Effector memory CD8-positive, alpha-beta T cell (primary cell): ENCODE results near the gene TMEM239.

Source experiments
- ATAC-seq: fragments of 150-1000 bp; cut with Tn5 transposase; replicated peaks from 2 replicates; pipeline ENCODE4 v1.10.0; 2021; ENCODE audit warnings: mild to moderate bottlenecking, moderate library complexity
- DNase-seq, 3 experiments: peaks; one replicate each; pipeline ENCODE4 v3.0.0; 2021
- H3K27ac Mint-ChIP-seq, 2 donors: one replicate each; pipeline ENCODE4 v1.8.0; 2022; ENCODE audit warnings: mild to moderate bottlenecking in 2 of 2, mixed read lengths in 2 of 2, moderate library complexity in 2 of 2
- H3K27me3 Mint-ChIP-seq, 2 donors: one replicate each; pipeline ENCODE4 v1.8.0; 2022; ENCODE audit warnings: mixed read lengths in 2 of 2
- H3K36me3 Mint-ChIP-seq: one replicate; pipeline ENCODE4 v1.8.0; 2022; ENCODE audit warnings: mild to moderate bottlenecking, moderate library complexity, mixed read lengths; ENCODE audit not compliant: insufficient read depth
- H3K4me1 Mint-ChIP-seq, 2 donors: one replicate each; pipeline ENCODE4 v1.8.0; 2022; ENCODE audit warnings: low read depth in 2 of 2, mixed read lengths in 2 of 2
- H3K4me3 Mint-ChIP-seq, 2 donors: one replicate each; pipeline ENCODE4 v1.8.0; 2022; ENCODE audit warnings: mild to moderate bottlenecking in 2 of 2, mixed read lengths in 2 of 2, moderate library complexity in 2 of 2
- H3K9me3 Mint-ChIP-seq, 2 donors: one replicate each; pipeline ENCODE4 v1.8.0; 2022; ENCODE audit warnings: mixed read lengths in 2 of 2

The TMEM239 gene

DNA sequence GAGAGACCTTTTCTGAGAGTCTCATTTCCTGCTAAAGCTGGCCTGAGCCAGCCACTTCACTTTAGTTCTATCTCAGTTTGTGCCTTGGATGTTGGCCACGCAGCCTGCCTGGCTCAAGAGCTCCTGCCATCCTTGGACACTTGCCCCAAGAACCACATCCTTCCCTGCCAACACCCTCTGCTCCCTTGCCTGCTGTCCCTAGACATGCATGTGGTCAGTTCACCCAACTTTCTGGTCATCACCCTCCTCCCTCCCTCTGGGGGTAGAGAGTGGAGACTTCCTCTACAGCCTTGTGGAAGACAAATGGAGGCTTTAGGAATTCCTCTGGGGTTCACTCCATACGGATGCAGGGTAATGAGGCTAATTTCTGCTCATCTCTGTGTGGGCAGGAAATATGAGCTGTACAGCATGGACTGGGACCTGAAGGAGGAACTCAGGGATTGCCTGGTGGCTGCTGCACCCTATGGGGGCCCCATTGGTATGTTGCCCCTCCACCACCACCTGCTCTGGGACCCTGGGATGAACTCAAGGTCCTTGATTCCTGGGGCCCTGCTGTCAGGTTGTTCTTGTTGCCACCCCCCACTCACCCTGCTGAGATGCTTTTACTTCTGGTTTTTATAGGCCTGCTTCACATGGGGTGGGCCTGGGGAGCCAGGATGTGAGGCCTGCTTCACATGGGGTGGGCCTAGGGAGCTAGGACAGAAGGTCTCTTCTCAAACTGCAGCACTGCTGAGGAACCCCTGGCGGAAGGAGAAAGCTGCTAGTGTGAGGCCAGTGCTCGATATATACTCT lies 43.4 kb downstream of the TMEM239 start:
- H3K27ac Mint-ChIP-seq: peak overlapping the region in 1 of 2 donors; percentile 44
- H3K4me1 Mint-ChIP-seq: peaks cover 2 to 9% of the 10 kb centered on the region in 2 donors
- H3K27me3 Mint-ChIP-seq: no peaks in the 10 kb centered on the region
- no peaks in the 10 kb centered on the region for H3K9me3 Mint-ChIP-seq
- H3K36me3 Mint-ChIP-seq: peaks cover 9% of the 10 kb centered on the region
- no peak overlapping the region for H3K4me3 Mint-ChIP-seq
- DNase-seq (no peak), ATAC-seq (no peak)

DNA sequence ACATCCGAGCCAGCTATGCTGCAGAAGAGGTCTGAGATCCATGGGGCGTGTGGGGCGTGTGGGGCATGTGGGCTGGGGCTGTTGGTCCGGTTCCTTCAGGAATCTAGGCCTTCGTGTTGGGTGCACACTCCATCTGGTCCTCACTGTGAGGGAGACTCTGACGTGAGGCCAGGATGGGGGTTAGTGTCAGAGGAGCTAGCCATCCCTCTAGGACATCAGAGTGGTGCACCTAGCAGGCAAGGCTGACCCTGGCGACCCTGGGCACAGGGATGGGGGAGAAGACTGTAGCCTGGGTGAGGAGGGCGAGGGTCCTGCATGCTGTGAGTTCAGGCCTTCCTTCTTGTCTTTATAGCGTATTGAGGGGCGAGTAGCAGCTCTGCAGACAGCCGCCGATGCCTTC lies 48.5 kb downstream of the TMEM239 start:
- Mint-ChIP-seq H3K4me3 (peak overlapping the region in 1 of 2 donors; percentile 46), H3K27me3 (no peaks in the 10 kb centered on the region), H3K4me1 (peaks cover 28 to 33% of the 10 kb centered on the region in 2 donors), H3K36me3 (peaks cover 18% of the 10 kb centered on the region), H3K27ac (peak overlapping the region; percentile 85 to 90), H3K9me3 (no peaks in the 10 kb centered on the region)
- DNase-seq: no peak
- no peak for ATAC-seq

DNA sequence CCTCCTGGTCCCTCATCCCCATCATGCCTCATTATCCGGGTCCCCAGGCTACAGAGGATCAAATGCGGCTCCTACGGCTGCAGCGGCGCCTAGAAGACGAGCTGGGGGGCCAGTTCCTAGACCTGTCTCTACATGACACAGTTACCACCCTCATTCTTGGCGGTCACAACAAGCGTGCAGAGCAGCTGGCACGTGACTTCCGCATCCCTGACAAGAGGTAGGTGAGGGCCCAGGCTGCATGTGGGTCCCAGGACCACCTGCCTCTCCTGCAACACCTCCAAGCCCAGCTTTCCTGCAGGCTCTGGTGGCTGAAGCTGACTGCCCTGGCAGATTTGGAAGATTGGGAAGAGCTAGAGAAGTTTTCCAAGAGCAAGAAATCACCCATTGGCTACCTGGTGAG lies 48.9 kb downstream of the TMEM239 start:
- ATAC-seq: no peak
- H3K36me3 Mint-ChIP-seq: peaks cover 18% of the 10 kb centered on the region
- no peak for DNase-seq
- H3K4me3 Mint-ChIP-seq: peak overlapping the region; percentile 39 to 46
- no peaks in the 10 kb centered on the region for H3K9me3 Mint-ChIP-seq
- no peaks in the 10 kb centered on the region for H3K27me3 Mint-ChIP-seq
- H3K27ac Mint-ChIP-seq: peak overlapping the region; percentile 85 to 90
- peaks cover 28 to 33% of the 10 kb centered on the region in 2 donors for H3K4me1 Mint-ChIP-seq

DNA sequence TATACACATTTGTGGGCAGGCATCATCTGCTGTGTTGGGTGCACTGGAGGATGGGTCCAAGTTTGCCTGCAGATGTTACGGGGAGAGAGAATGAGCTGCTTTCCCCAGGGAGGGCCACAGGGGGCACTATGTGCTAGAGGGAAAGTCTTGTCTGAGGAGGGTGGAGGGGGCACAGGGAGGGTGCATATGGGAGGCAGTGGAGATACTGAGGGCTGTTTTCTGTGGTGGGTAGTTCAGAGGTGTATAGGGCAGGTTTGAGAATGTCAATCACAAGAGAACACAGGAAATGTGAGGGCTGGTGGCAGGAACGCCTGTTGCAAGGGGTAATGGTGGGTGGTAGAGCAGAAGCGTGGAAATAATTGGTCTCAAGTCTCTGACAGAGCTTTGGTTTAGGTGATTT lies 49.5 kb downstream of the TMEM239 start:
- ATAC-seq (peak; percentile 81), DNase-seq (peak; percentile 51 to 58 (median 52))
- Mint-ChIP-seq H3K27ac (peak overlapping the region; percentile 85 to 90), H3K4me1 (peaks cover 28 to 33% of the 10 kb centered on the region in 2 donors), H3K4me3 (peak overlapping the region; percentile 39 to 46), H3K9me3 (no peaks in the 10 kb centered on the region), H3K36me3 (peaks cover 16% of the 10 kb centered on the region), H3K27me3 (no peaks in the 10 kb centered on the region)

DNA sequence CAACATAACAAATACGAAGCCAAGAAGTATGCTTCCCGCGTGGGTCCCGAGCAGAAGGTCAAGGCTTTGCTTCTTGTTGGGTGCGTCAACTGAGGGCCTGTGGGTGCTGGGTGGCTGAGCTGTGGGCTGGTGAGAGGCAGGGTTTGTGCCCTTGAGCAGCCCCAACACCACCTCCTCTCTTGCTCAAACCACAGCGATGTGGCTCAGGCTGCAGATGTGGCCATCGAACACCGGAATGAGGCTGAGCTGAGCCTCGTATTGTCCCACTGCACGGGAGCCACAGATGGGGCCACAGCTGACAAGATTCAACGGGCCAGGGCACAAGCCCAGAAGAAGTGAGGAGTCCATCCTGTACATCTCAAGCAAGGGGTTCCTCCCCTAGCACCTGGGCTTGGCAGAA lies 50.1 kb downstream of the TMEM239 start:
- DNase-seq (peak in 1 of 3 experiments; percentile 24), ATAC-seq (peak; percentile 65)
- no peaks in the 10 kb centered on the region for H3K27me3 Mint-ChIP-seq
- peaks cover 29 to 35% of the 10 kb centered on the region in 2 donors for H3K4me1 Mint-ChIP-seq
- peak overlapping the region; percentile 39 to 46 for H3K4me3 Mint-ChIP-seq
- H3K27ac Mint-ChIP-seq: peak overlapping the region; percentile 85 to 90
- no peaks in the 10 kb centered on the region for H3K9me3 Mint-ChIP-seq
- peaks cover 15% of the 10 kb centered on the region for H3K36me3 Mint-ChIP-seq

DNA sequence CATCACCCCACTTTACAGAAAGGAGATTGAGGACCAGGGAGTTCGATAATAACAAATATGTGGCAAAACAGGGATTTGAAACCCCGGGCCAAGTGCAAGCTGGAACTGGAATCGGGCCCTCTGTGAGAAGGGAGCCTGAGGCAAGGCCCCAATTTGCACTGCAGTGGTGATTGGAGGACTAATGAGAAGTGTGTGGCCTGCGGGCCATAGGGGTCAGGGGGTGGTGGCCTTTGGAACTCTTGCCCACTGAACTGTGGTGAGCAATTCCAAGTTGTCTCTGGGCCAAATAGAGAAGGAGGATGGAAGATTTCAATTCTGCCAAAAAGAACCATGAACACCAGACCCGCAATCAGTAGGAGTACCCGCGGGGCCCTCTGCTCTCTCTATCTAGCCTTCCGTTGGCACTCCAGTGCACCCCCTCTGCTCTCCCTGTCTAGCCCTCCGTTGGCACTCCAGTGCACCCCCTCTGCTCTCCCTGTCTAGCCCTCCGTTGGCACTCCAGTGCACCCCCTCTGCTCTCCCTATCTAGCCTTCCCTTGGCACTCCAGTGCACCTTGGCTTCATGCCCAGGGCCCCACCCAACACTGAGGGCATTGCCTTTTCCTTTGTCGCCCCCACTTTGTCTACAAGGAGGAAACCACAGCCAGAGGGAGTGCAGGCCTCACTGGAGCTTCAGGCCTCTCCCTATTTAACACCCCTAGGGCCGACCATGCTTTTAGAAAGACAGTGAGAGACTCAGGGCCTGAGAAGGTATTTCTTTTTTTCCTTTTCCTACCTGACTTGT lies 51.1 kb downstream of the TMEM239 start:
- H3K4me3 Mint-ChIP-seq: peak overlapping the region; percentile 33 to 40
- peak overlapping the region; percentile 38 to 90 for H3K27ac Mint-ChIP-seq

More for the DNA sequence above, 51.1 kb downstream of the TMEM239 start:
- Mint-ChIP-seq H3K36me3 (peaks cover 15% of the 10 kb centered on the region), H3K27me3 (no peaks in the 10 kb centered on the region), H3K9me3 (no peaks in the 10 kb centered on the region), H3K4me1 (peaks cover 32 to 35% of the 10 kb centered on the region in 2 donors)
- ATAC-seq: no peak
- no peak for DNase-seq
